NCI-H2227 treated with DMSO at 0.1 percent for 48 hours (cell line): Measurements from ENCODE around the gene POU4F1.

ENCODE experiments used
- DNase-seq: peaks from one replicate; lab custom pipeline; 2025; lab: John Stamatoyannopoulos, UW

The POU4F1 gene

DNA sequence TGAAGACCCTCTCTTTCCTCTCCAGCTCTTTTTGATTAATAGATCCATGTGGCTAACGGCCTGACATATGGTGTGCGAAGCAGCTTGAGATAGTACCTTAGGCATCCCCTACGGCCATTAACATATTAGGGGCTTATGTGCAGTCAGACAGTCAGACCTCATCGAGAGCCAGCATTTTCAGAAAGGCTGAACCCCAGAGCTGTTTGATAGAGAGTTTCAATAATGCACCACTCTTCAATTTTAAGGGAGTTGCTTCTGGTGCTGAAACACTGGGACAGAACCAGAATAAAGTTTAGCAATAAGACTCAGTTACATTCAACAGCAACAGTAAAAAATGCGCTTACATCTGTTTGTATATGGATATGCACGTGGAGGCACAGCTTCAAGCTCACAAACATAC is 10.8 kb downstream of the POU4F1 start:
- no peak for DNase-seq

DNA sequence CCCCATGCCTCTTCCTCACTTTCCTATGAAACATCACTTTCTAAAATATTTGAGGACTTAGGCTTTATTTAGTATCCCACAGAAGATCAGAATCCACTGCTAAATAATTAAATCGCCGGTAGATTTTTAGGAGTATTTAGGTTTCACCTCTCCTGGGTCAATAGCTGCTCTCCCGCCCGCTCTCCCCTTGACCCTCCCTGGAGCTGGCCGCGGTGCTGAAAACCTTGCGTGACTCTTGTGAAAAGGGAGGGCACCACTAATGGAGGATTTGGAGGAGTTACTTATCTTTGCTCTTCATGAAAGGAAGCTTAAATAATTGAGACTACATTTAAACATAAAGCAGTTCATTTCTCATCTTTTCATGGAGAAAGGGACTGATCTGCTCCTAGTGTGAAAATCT is 14.1 kb downstream of the POU4F1 start:
- no peak for DNase-seq

GRCh38 chr13:78587395-78587794 is 16.0 kb downstream of the POU4F1 start:
- no peak for DNase-seq

DNA sequence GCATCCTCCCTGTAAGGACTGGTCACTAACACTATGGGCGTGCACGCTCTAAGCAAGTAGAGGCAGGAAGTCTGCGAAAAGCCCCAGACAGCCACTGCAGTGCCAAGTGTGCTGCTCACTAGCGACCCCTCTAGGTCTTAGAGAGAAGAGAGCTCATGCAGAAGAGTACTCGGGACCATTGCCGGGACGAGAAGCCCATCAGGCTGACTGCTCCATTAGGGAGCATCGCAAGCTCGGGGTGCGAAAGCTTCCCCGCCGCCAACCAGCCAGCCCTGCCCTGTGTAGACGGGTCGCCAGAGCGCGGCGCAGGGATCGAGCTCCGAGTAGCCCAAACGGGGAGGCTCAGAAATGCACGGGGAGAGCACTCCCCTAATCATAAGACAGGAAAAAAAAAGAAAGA is 16.6 kb downstream of the POU4F1 start:
- DNase-seq: no peak

DNA sequence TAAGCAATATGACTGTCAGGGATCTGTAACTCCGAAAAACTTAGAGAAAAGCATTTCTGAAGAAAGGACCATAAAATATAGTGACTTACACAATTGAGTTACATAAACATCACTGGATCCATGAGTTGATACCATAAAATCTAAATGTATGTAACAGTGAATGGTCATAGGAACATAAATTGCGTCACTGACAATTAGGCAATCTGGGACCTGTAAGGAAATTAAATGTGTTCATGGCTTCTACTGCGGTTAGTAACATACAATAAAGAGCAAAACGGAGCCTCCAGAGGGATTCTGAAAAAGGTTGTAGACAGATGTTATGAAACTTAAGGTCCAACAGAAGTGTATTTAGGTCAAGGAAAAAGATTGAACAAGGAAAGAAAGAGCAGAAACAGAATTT is 27.1 kb downstream of the POU4F1 start:
- no peak for DNase-seq

DNA sequence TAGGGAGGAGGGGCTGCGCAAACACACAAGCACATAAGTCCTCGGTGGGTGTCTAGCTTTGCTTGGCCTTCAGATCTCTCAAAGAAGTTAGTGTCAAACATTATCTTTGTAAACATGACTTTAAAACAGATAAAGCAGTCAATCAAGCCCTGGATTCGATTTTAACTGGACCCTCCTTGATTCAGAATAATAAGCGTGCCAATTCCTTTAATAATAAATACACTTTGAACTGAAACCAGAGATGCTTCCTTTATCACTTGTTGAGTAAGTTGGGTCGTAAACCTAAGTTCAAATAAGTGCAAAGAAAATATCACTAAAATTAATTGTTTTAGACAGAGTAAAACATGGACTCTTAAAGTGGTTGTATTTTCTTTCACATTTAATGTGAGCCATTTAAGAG is 30.9 kb downstream of the POU4F1 start:
- no peak for DNase-seq

GRCh38 chr13:78569029-78569428 is 34.3 kb downstream of the POU4F1 start:
- DNase-seq: no peak

DNA sequence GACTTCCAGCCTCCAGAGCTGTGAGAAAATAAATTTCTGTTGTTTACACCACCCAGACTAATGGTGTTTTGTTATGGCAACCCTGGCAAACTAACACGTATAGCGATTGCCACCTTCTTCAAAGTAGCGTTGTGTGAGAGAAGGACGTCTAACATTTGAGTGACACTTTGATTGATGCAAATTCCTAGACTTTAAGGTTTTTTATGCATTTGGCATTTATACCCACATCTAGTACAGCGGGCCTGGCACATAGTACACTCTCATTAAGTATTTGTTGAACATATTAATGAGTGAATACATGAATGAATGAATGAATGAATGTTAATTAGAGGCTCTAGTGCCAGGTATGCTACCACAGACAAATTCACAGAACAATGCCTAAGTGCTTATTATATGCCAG is 36.7 kb downstream of the POU4F1 start:
- no peak for DNase-seq

GRCh38 chr13:78562237-78562889 is 41.0 kb downstream of the POU4F1 start:
- DNase-seq: no peak
